NAMALWA (cell line): ENCODE measurements around the gene ADAT1.

ENCODE experiments used
- DNase-seq: peaks from one replicate; pipeline ENCODE4 v3.0.0-alpha.2; 2015; ENCODE audit warnings: low spot score

The ADAT1 gene

GRCh38 chr16:75622761-75623605 is at the start of gene ADAT1:
ADAT1 (minus strand) TSS chr16:75623281; CDS start chr16:75620799, 2,482 bp downstream.
- peak; percentile 99 for DNase-seq

- no peak for DNase-seq
These were observed 44.4 kb upstream of the ADAT1 start for GRCh38 chr16:75667503-75667902.

GRCh38 chr16:75660726-75661302 is 37.7 kb upstream of the ADAT1 start:
- no peak for DNase-seq

GRCh38 chr16:75660321-75660720 is 37.2 kb upstream of the ADAT1 start:
- DNase-seq = no peak

GRCh38 chr16:75658175-75658574 is 35.1 kb upstream of the ADAT1 start:
- DNase-seq = no peak

- DNase-seq = peak; percentile 20
These were observed 30.8 kb upstream of the ADAT1 start for GRCh38 chr16:75653922-75654321.

- peak; percentile 87 for DNase-seq
These were observed 25.4 kb upstream of the ADAT1 start for GRCh38 chr16:75648265-75649076.

- peak; percentile 96 for DNase-seq
These were observed 24.6 kb upstream of the ADAT1 start, which contains the start of the genes KARS1 and TERF2IP for GRCh38 chr16:75647492-75648264. KARS1 (minus strand) TSS chr16:75647665; CDS start chr16:75647639, 26 bp downstream. TERF2IP (plus strand) TSS chr16:75647773; CDS start chr16:75647883, 110 bp downstream.

- no peak for DNase-seq
These were observed 24.0 kb upstream of the ADAT1 start for GRCh38 chr16:75647112-75647491.

- no peak for DNase-seq
These were observed 21.3 kb upstream of the ADAT1 start for GRCh38 chr16:75644240-75645012.

- no peak for DNase-seq
These were observed 17.5 kb upstream of the ADAT1 start for GRCh38 chr16:75640598-75640997.

- DNase-seq = no peak
These were observed 12.0 kb upstream of the ADAT1 start for GRCh38 chr16:75635036-75635435.

- DNase-seq = no peak
These were observed 9.8 kb upstream of the ADAT1 start for GRCh38 chr16:75632857-75633256.

- no peak for DNase-seq
These were observed 7.0 kb upstream of the ADAT1 start for GRCh38 chr16:75630052-75630451.

GRCh38 chr16:75629132-75629531 is 6.1 kb upstream of the ADAT1 start:
- no peak for DNase-seq

- DNase-seq = no peak
These were observed 5.3 kb upstream of the ADAT1 start for GRCh38 chr16:75628351-75628750.

- no peak for DNase-seq
These were observed 4.8 kb upstream of the ADAT1 start for GRCh38 chr16:75627851-75628250.

- DNase-seq = no peak
These were observed 3.7 kb upstream of the ADAT1 start for GRCh38 chr16:75626806-75627205.

GRCh38 chr16:75624921-75625334 is 1.8 kb upstream of the ADAT1 start:
- DNase-seq = no peak

- peak; percentile 72 for DNase-seq
These were observed 2.0 kb downstream of the ADAT1 start for GRCh38 chr16:75621170-75621477.
